Measurements from ENCODE around the gene MAP1LC3B. TPM values are rescaled to one million over a fixed set of nuclear protein-coding genes. Genes with fewer than 3 reads are reported as not detected.
"Not testable (repeated sequence)": the region's sequence is repeated elsewhere in the genome, so short reads cannot be mapped to it uniquely, and the experiment has no call there.

MAP1LC3B gene
- total RNA-seq, 1 donor from 2014 or later: 39.1 TPM

DNA sequence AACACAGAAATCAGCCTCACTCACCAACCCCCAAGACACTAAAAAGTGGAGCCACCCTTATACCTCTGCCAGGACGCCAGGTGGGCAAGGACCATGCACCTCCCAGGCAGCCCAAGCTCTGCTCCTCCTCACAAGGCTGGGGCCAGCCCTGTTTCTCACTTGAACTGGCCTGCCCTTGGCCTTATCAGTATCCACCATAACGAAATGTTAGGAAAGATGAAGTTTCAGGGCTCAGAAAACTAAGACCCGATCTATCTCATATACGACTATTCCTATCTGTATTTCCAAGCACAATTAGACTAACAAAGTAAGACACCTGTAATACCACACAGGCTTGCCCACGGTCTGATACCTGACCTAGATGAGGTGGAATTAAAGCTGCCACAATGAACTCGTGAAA is 15.5 kb upstream of the MAP1LC3B start:
- Histone ChIP-seq H3K36me3 (no peaks in the 10 kb centered on the region), H3K9ac (no peak overlapping the region), H3K4me2 (no peak overlapping the region), H3K79me2 (ENCODE audit: low read depth) (peaks cover 68% of the 10 kb centered on the region), H2AFZ (replicated peaks) (no peak overlapping the region), H4K20me1 (ENCODE audit: low read depth) (peaks cover 10% of the 10 kb centered on the region), H3K4me1 (no peaks in the 10 kb centered on the region), H3K27ac (no peak overlapping the region), H3K4me3 (no peak overlapping the region), H3K9me3 (ENCODE audit: low read depth) (no peaks in the 10 kb centered on the region), H3F3A (ENCODE audit: low read depth) (no peaks in the 10 kb centered on the region), H3K27me3 (no peaks in the 10 kb centered on the region)
- H3K4me3 Mint-ChIP-seq: no peak overlapping the region
- H3K27me3 Mint-ChIP-seq (ENCODE audit: insufficient read depth, low read depth): peaks cover 5% of the 10 kb centered on the region
- DNase-seq (ENCODE audit: low spot score): no peak
- TF ChIP-seq EZH2phosphoT487 (IDR thresholded peaks at IDR 0.05) (no peak), EZH2 (IDR thresholded peaks at IDR 0.05) (no peak)
- TF ChIP-seq, protein P1, sequence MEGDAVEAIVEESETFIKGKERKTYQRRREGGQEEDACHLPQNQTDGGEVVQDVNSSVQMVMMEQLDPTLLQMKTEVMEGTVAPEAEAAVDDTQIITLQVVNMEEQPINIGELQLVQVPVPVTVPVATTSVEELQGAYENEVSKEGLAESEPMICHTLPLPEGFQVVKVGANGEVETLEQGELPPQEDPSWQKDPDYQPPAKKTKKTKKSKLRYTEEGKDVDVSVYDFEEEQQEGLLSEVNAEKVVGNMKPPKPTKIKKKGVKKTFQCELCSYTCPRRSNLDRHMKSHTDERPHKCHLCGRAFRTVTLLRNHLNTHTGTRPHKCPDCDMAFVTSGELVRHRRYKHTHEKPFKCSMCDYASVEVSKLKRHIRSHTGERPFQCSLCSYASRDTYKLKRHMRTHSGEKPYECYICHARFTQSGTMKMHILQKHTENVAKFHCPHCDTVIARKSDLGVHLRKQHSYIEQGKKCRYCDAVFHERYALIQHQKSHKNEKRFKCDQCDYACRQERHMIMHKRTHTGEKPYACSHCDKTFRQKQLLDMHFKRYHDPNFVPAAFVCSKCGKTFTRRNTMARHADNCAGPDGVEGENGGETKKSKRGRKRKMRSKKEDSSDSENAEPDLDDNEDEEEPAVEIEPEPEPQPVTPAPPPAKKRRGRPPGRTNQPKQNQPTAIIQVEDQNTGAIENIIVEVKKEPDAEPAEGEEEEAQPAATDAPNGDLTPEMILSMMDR (IDR thresholded peaks at IDR 0.05): no peak
- peaks cover 6% of the 10 kb centered on the region for H3K36me3 Mint-ChIP-seq
- H3K27ac Mint-ChIP-seq: peak overlapping the region; percentile 50
- no peaks in the 10 kb centered on the region for H3K9me3 Mint-ChIP-seq
- H3K4me1 Mint-ChIP-seq: peaks cover 15% of the 10 kb centered on the region

DNA sequence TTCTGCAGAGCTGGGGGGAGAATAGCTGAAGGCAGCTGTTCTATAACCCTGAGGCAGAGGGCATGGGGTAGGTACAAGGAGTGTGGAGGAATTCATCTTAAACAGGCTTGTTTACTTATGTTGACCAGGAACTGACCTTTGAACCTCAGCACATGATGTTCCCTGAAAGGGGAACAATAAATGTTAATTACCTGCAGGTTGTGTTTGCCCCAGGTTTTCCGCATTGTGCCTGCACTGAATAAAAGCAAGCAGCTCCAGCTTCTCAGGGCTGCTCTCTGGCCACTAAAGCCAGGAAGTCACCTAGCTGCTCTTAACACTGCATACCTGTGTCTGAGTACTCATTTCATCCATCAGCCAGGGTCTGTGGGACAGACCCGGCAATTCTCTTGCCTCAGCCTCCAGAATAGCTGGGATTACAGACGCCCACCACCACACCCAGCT is 12.8 kb upstream of the MAP1LC3B start:
- peaks cover 26% of the 10 kb centered on the region for H3K4me1 Mint-ChIP-seq
- H3K9me3 ChIP-seq (ENCODE audit: low read depth); H3K4me3 ChIP-seq; H3K27me3 ChIP-seq; H3K27ac Mint-ChIP-seq; DNase-seq (ENCODE audit: low spot score); H3K4me1 ChIP-seq; H3K36me3 Mint-ChIP-seq; H2AFZ ChIP-seq (replicated peaks); H3K9ac ChIP-seq; H3K27ac ChIP-seq; H3K9me3 Mint-ChIP-seq; H3K4me2 ChIP-seq; H3K36me3 ChIP-seq: not testable (repeated sequence)
- Histone ChIP-seq H4K20me1 (ENCODE audit: low read depth) (peaks cover 18% of the 10 kb centered on the region), H3K79me2 (ENCODE audit: low read depth) (peaks cover 71% of the 10 kb centered on the region), H3F3A (ENCODE audit: low read depth) (peaks cover 11% of the 10 kb centered on the region)
- peaks cover 13% of the 10 kb centered on the region for H3K27me3 Mint-ChIP-seq (ENCODE audit: insufficient read depth, low read depth)
- H3K4me3 Mint-ChIP-seq: peak overlapping the region; percentile 46

DNA sequence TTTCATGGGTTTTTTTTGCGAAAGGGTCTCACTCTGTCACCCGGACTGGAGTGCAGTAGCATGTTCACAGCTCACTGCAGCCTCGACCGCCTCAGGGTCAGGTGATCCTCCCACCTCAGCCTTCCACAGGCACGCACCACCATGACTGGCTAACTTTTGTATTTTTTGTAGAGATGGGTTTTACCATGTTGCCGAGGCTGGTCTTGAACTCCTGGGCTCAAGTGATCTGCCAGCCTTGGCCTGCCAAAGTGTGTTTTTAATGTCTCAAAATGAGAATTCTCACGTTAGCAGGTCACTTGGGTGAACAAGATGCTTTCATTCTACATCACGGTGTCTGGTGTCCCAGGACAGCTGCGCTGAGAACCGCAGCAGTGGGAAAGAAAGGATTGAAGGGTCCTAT is 11.7 kb upstream of the MAP1LC3B start:
- peaks cover 6% of the 10 kb centered on the region for H3K4me1 ChIP-seq
- Mint-ChIP-seq H3K27ac (no peak overlapping the region), H3K4me1 (peaks cover 31% of the 10 kb centered on the region), H3K9me3 (peaks cover 2% of the 10 kb centered on the region), H3K36me3 (peaks cover 8% of the 10 kb centered on the region), H3K27me3 (ENCODE audit: insufficient read depth, low read depth) (peaks cover 13% of the 10 kb centered on the region), H3K4me3 (peak overlapping the region; percentile 85)
- H3K79me2 ChIP-seq (ENCODE audit: low read depth): peaks cover 68% of the 10 kb centered on the region
- no peak overlapping the region for H3K4me2 ChIP-seq
- no peaks in the 10 kb centered on the region for H3K36me3 ChIP-seq
- H4K20me1 ChIP-seq (ENCODE audit: low read depth): peaks cover 18% of the 10 kb centered on the region
- no peak for TF ChIP-seq EZH2phosphoT487 (IDR thresholded peaks at IDR 0.05)
- TF ChIP-seq, protein P1 (IDR thresholded peaks at IDR 0.05): no peak
- no peak for TF ChIP-seq EZH2 (IDR thresholded peaks at IDR 0.05)
- no peak overlapping the region for H3K27ac ChIP-seq
- H3K27me3 ChIP-seq: no peaks in the 10 kb centered on the region
- H3F3A ChIP-seq (ENCODE audit: low read depth): peaks cover 17% of the 10 kb centered on the region
- H3K4me3 ChIP-seq: no peak overlapping the region
- no peak overlapping the region for H3K9ac ChIP-seq
- no peak for DNase-seq (ENCODE audit: low spot score)
- no peaks in the 10 kb centered on the region for H3K9me3 ChIP-seq (ENCODE audit: low read depth)
- H2AFZ ChIP-seq (replicated peaks): no peak overlapping the region

DNA sequence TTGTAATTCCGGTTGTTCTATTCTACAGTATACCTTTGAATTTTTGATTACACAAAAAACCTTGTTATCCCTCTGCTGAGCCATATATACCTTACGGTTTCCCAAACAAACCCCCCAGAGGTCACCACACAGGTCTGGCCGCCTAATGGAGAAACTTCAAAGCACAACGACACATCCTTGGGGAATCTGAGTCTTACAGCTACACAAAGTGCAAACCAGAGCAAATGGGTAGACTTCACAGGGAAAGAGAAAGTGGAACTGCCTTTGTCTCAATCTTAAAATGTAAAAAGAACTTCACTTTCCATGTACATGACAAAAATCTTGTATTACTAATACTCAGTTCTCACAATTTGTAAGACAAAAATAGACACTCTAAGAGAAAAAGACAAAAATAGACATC is 11.3 kb upstream of the MAP1LC3B start:
- Histone ChIP-seq H3K4me2 (no peak overlapping the region), H3K27me3 (no peaks in the 10 kb centered on the region), H4K20me1 (ENCODE audit: low read depth) (peaks cover 18% of the 10 kb centered on the region), H3K36me3 (no peaks in the 10 kb centered on the region), H2AFZ (replicated peaks) (no peak overlapping the region), H3K9me3 (ENCODE audit: low read depth) (no peaks in the 10 kb centered on the region), H3K79me2 (ENCODE audit: low read depth) (peaks cover 63% of the 10 kb centered on the region), H3K4me3 (no peak overlapping the region), H3K4me1 (peaks cover 6% of the 10 kb centered on the region), H3K9ac (no peak overlapping the region), H3F3A (ENCODE audit: low read depth) (peaks cover 17% of the 10 kb centered on the region), H3K27ac (no peak overlapping the region)
- TF ChIP-seq EZH2phosphoT487 (IDR thresholded peaks at IDR 0.05): no peak
- TF ChIP-seq, protein P1 (IDR thresholded peaks at IDR 0.05): no peak
- no peak for TF ChIP-seq EZH2 (IDR thresholded peaks at IDR 0.05)
- H3K27me3 Mint-ChIP-seq (ENCODE audit: insufficient read depth, low read depth): peaks cover 13% of the 10 kb centered on the region
- peaks cover 30% of the 10 kb centered on the region for H3K4me1 Mint-ChIP-seq
- peaks cover 2% of the 10 kb centered on the region for H3K9me3 Mint-ChIP-seq
- H3K27ac Mint-ChIP-seq: no peak overlapping the region
- peak overlapping the region; percentile 85 for H3K4me3 Mint-ChIP-seq
- peaks cover 8% of the 10 kb centered on the region for H3K36me3 Mint-ChIP-seq
- DNase-seq (ENCODE audit: low spot score): no peak
